ENCODE measurements around the gene LRRC38.

The LRRC38 gene

GRCh38 chr1:13543451-13544220 is 29.8 kb upstream of the LRRC38 start:
- Histone ChIP-seq H3K27me3 (no peaks in the 10 kb centered on the region), H3K9me3 (no peaks in the 10 kb centered on the region), H3K4me1 (ENCODE audit: control insufficient read depth in 1 of 2, insufficient read depth in 1 of 2, low read depth in 1 of 2, low read length in 1 of 2) (no peaks in the 10 kb centered on the region), H3K36me3 (no peaks in the 10 kb centered on the region), H3K27ac (no peak overlapping the region), H3K4me3 (ENCODE audit: low read depth in 1 of 2, low read length in 1 of 2) (no peak overlapping the region)
- TF ChIP-seq CTCF (IDR thresholded peaks at IDR 0.05): no peak

- Histone ChIP-seq H3K4me1 (ENCODE audit: control insufficient read depth in 1 of 2, insufficient read depth in 1 of 2, low read depth in 1 of 2, low read length in 1 of 2) (no peaks in the 10 kb centered on the region), H3K36me3 (no peaks in the 10 kb centered on the region), H3K9me3 (no peaks in the 10 kb centered on the region), H3K27ac (no peak overlapping the region), H3K4me3 (ENCODE audit: low read depth in 1 of 2, low read length in 1 of 2) (no peak overlapping the region), H3K27me3 (no peaks in the 10 kb centered on the region)
- no peak for TF ChIP-seq CTCF (IDR thresholded peaks at IDR 0.05)
Measured at GRCh38 chr1:13541435-13542215, 27.8 kb upstream of the LRRC38 start.

GRCh38 chr1:13540866-13541265 is 27.1 kb upstream of the LRRC38 start:
- Histone ChIP-seq H3K4me3 (ENCODE audit: low read depth in 1 of 2, low read length in 1 of 2) (no peak overlapping the region), H3K4me1 (ENCODE audit: control insufficient read depth in 1 of 2, insufficient read depth in 1 of 2, low read depth in 1 of 2, low read length in 1 of 2) (no peaks in the 10 kb centered on the region), H3K27me3 (no peaks in the 10 kb centered on the region), H3K9me3 (no peaks in the 10 kb centered on the region), H3K36me3 (no peaks in the 10 kb centered on the region), H3K27ac (no peak overlapping the region)
- no peak for TF ChIP-seq CTCF (IDR thresholded peaks at IDR 0.05)

- H3K9me3 ChIP-seq: no peaks in the 10 kb centered on the region
- no peaks in the 10 kb centered on the region for H3K36me3 ChIP-seq
- H3K27ac ChIP-seq: no peak overlapping the region
- TF ChIP-seq CTCF (IDR thresholded peaks at IDR 0.05): no peak
- H3K4me3 ChIP-seq (ENCODE audit: low read depth in 1 of 2, low read length in 1 of 2): no peak overlapping the region
- H3K27me3 ChIP-seq: no peaks in the 10 kb centered on the region
- H3K4me1 ChIP-seq (ENCODE audit: control insufficient read depth in 1 of 2, insufficient read depth in 1 of 2, low read depth in 1 of 2, low read length in 1 of 2): no peaks in the 10 kb centered on the region
Measured at GRCh38 chr1:13539683-13540082, 25.9 kb upstream of the LRRC38 start.

- Histone ChIP-seq H3K4me3 (ENCODE audit: low read depth in 1 of 2, low read length in 1 of 2) (no peak overlapping the region), H3K4me1 (ENCODE audit: control insufficient read depth in 1 of 2, insufficient read depth in 1 of 2, low read depth in 1 of 2, low read length in 1 of 2) (no peaks in the 10 kb centered on the region), H3K27me3 (no peaks in the 10 kb centered on the region), H3K9me3 (no peaks in the 10 kb centered on the region), H3K36me3 (no peaks in the 10 kb centered on the region), H3K27ac (no peak overlapping the region)
- no peak for TF ChIP-seq CTCF (IDR thresholded peaks at IDR 0.05)
Measured at GRCh38 chr1:13538832-13539231, 25.0 kb upstream of the LRRC38 start.

Data from neutrophil (primary cell).